HG03342 (cell line): ENCODE data around the gene CYP2J2.
"Not testable (repeated sequence)": the region's sequence is repeated elsewhere in the genome, so short reads cannot be mapped to it uniquely, and the experiment has no call there.

Experiments used
- ATAC-seq: cut with Tn5 transposase; IDR thresholded peaks from one replicate; pipeline ENCODE4 v1.9.1; 2021; ENCODE audit warnings: mild to moderate bottlenecking, moderate library complexity; ENCODE audit not compliant: unreplicated experiment

The CYP2J2 gene

GRCh38 chr1:59921258-59921899 lies 5.2 kb downstream of the CYP2J2 start:
- not testable (repeated sequence) for ATAC-seq

GRCh38 chr1:59919746-59920145 lies 6.8 kb downstream of the CYP2J2 start:
- no peak for ATAC-seq

- no peak for ATAC-seq
These were observed 8.8 kb downstream of the CYP2J2 start for GRCh38 chr1:59917785-59918180.

DNA sequence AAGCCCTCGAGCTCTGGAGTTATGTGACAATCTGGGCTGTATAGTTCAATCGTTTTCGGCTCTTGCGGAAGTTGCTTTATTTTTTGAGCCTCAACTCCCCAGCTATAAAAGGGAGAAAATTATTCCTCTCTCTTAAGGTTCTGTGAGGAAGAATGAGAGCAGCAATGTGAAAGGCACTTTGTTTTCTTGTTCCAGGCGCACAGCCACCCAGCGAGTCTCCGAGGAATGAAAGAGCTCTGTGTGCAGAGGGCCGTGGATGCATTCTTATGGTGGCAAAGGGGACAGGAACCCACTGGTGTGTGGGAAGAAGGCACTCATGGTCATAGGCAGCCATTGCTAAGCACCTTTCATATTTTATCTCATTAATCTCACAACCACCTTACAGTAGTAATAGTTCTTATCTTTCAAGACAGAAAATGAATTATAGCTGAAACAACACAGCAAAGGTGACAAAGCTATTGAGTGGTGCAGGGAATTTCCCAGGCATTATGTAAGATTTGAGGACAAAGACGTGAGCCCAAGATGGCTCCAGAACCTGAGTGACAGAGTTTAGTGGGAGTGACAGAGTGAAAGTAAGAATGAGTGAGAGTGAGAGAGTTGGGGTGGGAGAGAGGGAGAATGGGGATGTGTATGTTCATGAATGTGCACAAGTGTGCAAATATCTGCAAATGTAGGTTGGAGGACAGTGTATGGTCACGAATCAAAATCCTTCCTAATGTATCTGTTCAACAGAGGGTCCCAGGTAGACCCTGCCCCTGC lies 9.4 kb downstream of the CYP2J2 start:
- no peak for ATAC-seq

DNA sequence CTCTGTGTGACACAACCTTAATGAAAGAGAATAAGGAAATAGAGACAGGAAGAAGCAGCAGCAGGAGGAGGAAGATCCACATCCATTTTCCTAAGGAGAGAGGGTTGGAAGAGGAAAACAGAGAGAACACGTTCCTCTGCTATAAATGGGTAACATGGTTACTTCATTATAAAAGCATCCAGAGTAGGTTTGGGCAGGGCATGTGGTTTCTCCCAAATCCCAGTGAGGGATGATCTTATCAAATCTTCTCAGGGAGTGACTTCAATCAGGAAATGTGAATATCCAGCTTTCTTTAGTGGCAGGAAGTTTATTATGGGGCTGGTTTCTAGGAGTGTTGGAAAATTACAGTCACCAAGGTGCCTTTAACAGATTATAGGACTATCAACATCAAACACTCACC lies 11.1 kb downstream of the CYP2J2 start:
- ATAC-seq: no peak

GRCh38 chr1:59914791-59915286 lies 11.7 kb downstream of the CYP2J2 start:
- not testable (repeated sequence) for ATAC-seq

DNA sequence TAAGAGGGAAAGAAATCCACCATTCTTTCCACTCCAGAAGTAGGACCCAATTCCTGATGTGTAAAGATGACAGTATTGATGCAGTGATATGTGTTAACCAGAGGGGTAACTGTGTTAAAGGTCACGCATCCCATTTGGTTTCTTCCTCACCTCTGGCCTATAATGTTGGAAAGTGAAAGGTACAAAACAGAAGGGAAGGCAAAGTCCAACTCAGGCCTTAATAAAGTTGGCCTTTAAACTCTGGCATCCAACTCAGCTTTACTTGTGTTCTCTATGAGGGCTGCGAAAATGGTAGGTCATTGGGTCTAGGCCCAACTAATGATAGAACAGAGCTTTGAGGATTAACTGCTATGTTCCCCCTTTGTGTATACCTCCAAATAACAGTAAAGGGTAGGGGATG lies 17.9 kb downstream of the CYP2J2 start:
- ATAC-seq: no peak

GRCh38 chr1:59908084-59908483 lies 18.5 kb downstream of the CYP2J2 start:
- no peak for ATAC-seq

DNA sequence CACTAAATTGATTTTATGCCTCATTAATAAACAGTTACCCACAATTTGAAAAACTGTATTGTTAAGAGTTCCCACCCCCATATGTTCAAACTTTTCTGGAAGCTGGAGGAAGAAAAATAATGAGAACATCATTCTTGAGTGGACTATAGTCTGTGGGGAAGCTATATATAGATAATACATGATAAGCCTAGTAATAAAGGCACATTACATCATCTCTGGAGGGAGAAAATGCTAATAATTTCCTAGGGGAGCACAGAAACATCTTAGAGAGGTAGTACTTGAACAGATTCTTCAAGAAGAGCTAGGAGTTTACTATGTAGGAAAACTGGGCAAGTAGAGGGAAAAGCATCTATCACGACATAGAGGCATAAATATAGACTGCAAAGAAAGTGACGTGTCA lies 19.6 kb downstream of the CYP2J2 start:
- no peak for ATAC-seq

DNA sequence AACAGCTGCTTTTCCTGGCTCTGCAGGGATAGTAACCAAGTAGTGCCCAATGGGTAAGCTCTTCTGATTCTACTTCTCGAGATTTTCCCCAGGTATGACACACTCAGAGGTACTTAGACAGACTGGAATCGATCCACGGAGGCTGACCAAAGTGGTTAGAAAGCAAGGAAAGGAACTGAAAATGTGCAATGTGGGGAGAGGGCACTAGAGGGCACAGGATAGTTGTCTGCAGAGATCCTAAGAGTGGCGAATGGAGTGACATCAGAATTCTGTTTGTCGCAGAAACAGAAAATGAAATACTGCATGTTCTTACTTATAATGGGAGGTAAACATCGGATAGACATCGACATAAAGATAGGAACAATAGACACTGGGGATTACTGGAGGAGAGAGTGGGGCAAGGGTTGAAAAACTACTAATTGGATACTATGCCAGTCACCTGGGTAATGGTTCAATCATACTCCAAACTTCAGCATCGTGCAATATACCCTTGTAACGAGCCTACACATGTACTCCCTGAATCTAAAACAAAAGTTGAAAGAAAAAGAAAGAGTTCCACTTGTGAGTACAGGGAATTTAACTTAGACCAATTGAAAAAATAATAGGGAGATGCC lies 23.3 kb downstream of the CYP2J2 start:
- no peak for ATAC-seq

- ATAC-seq: no peak
These were observed 24.7 kb downstream of the CYP2J2 start for GRCh38 chr1:59901770-59902388.

DNA sequence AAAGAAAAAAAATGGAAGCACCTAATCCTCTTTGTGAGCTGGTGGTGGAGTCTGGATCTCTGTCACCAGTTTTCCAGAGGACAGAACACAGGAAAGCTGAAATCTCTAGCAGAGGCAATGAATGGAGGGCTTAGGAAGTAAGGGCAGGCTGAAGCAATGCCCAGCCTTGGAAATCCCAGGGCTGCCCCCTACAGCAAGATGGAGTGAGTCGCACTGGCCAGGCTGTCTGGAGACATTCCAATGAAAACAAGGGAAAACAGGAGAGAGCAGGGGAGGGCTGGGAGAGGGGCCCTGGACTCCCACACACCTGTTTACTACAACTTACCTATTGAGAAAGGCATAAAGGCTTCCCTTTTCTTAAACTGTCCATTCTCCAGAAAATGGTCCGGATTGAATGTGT lies 25.9 kb downstream of the CYP2J2 start:
- no peak for ATAC-seq

DNA sequence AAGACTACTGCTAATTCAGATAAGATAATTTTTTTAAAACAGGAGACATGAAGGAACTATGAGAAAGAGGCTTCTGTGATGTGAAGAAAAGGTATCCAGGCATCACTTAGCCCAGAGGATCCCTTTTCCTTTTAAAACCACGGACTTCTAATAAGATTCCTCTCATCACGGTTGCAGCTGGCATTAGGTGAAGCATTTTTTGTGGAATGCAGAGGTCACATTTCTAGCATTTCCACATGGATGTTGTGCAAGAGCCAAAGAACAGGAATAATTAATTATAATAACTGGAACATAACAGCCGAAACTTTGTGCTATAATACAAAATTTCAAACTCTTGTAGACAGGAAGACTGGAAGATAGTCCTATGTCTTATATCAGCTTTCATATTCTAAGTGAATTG lies 27.6 kb downstream of the CYP2J2 start:
- no peak for ATAC-seq

GRCh38 chr1:59897165-59897564 lies 29.4 kb downstream of the CYP2J2 start:
- no peak for ATAC-seq

DNA sequence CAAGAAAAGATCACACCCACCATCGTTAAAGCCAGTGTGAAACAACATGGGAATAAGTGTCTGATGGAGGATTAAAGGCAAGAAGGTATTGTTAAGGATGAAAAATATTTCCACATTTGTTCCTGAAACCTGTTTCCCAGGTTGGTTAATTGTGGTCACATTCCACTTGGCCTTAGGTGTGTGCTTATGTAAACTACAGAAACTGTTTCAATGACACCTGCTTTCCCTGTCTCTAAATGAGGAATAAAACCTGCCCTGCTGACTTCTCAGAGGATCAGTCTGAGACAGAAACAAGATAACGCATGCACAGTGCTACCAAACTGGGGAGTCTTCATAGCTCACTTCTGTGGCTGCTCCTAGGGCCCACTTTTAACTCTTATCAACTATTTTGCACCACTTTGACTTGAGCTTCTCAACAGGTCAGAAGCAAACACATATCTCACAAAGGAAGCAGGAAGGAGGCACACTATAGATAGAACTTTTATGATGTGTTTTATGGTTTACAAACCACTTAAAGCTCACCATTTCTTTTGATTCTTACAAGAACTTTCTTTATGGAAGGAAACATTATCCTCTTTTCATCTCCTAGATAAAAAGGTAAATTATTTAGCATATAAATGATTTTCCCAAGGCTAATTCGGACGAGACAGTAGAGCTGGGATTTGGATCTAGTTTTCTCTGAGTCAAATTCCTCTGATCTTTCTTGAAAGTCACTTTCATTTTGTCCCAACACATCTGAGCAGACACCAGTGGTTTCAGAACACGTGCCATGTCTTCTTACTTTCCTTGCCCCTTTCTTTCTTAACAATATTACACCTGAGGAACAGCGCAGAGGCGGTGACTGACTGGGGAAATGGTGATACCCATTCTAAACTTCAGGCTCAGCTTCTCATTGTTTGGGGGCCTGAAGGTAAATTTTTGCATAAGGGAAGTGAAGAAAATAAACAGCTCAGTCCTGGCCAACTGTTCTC lies 33.4 kb downstream of the CYP2J2 start:
- ATAC-seq: no peak

DNA sequence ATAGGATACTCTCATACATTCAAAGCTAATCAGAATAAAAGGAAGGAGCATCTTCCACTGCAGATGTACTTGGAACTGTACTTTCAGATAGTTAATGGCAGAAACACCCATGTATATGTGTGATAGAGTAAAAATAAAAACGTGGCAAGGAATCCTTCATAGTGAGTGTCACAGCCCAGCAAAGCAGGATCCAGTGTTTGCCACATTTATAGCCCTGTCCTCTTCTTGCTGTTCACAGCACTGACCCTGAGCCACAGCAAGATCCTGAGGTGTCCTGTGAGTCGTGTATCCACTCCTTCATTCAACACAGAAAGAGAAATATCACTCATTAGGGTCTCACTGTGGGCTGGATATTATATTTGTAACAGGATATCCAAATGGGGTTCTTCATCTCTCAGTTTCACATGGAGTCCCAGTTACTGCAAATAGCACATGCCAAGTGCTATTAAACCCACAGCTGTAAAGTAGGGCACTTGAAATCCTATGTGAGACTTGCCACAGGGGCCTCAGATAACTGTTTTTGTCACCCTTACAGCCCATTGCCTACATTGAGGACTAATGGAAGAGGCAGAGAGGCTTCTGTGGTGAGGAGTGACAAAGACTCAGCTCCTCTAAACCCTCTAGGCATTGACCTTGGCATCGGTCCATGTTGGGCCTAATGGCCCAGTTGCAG lies 41.3 kb downstream of the CYP2J2 start:
- ATAC-seq: no peak

DNA sequence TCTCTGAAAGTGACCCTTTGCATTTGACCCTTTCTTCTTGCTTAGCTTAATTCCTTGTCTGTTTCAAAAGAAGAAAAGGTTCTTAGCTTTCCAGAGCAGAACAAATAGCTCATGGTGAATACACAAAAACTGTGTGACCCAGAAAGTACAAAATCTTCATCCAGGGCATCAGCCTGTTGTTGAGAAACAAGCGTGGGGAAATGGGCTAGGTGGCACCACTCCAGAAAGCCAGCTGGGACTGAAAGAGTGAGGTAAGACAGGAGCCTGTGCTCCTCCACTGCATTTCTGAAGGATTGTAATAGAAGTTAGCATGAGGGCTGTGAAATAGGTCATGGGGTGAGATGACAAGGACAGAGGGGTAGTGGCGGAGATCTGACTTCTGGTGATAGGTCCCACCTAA lies 45.8 kb downstream of the CYP2J2 start:
- ATAC-seq: no peak

DNA sequence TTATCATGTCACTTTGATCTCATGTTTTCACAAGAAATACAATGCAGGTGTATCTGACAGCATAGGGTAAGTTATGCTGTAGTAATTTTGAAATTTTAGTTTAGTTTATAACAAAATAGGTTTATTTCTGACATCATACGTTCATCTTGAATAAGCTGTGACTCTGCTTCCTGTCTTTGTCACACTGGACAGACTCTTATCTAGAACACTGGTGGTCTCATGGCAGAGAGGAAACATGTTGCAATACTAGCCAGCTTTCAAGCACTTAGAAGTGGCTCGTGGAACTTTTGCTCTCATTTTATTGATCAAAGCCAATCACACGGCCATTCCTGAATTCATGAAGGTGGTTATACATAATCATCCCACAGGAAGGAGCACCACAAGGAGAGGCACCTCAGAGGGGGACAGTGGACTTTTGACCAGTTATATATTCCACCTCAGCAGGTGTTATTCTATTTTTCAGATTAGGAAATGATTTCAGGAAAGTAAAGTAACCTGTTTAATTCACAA lies 46.5 kb downstream of the CYP2J2 start:
- ATAC-seq: no peak

DNA sequence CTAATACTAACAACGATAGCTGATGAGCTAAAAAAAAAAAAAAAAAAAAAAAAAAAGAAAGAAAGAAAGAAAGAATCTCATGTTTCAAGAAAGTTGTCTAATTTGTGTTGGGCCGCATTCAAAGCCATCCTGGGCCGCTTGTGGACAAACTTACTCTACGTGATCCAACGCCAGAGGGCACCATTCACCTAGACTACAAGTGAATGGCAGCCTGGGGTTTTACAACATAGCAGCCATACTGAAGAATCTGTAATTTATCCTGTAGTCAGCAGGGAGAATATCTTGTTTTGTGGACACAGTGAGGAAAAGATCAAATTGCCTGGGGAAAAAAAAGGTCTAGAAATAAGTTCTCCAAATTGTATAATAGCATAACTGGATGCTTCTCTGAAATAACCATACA lies 47.0 kb downstream of the CYP2J2 start:
- ATAC-seq: peak; percentile 85

GRCh38 chr1:59878370-59878769 lies 48.2 kb downstream of the CYP2J2 start:
- no peak for ATAC-seq
